Fibroblast of skin of right quadriceps (primary cell): ENCODE measurements around the gene LHX2.
"Not testable (repeated sequence)": the region's sequence is repeated elsewhere in the genome, so short reads cannot be mapped to it uniquely, and the experiment has no call there.

Source experiments
- DNase-seq: peaks from one replicate; pipeline ENCODE4 v3.0.0-alpha.2; 2013

LHX2 gene

DNA sequence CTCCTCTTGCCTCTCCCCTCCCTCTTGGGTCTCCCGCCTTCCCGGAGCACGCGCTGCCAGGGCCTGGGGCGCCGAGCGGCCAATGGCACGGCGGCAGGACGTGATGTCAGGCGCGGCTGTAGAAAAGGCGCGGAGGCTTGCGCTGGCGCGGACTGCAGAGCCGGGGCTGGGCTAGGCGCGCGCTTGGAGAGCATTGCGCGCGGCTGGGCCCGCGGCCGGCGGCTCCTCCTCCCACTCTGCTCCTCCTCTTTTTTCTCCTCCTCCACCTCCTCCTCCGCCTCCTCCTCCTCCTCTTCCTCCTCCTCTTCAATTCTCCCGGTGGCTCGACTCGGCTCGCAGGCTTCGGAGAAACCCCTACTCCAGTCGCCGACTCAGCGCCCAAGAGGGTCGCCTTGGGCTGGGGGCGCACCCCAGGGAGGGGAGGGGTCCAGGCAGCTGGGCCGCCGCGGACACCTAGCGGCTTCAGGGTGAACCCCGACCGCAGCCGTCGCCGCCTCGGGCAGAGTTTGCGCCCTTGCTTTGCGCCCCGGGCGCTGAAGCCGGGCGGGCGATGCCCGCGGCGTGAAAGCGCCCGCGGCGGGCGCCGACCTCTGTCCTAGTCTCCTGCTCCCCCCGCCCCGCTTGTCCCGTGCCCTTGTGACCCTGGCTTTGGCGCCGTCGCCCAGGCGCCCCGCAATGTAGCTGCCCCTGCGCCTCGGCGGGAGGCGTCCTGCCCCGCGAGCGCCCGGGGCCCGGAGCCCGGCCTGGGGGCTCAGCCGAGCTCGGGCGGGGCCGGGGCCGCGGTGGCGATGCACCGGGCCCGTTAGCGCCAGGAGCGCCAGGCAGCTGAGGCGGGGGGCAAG lies at the start of gene LHX2:
Gene LHX2, plus strand, starts transcription at position 309 of the 842 bp plus-strand sequence. CDS start 581 bp downstream, outside the sequence.
- DNase-seq, result peak; percentile 90

GRCh38 chr9:123964761-123965160 lies 46.8 kb upstream of the LHX2 start:
- no peak for DNase-seq

DNA sequence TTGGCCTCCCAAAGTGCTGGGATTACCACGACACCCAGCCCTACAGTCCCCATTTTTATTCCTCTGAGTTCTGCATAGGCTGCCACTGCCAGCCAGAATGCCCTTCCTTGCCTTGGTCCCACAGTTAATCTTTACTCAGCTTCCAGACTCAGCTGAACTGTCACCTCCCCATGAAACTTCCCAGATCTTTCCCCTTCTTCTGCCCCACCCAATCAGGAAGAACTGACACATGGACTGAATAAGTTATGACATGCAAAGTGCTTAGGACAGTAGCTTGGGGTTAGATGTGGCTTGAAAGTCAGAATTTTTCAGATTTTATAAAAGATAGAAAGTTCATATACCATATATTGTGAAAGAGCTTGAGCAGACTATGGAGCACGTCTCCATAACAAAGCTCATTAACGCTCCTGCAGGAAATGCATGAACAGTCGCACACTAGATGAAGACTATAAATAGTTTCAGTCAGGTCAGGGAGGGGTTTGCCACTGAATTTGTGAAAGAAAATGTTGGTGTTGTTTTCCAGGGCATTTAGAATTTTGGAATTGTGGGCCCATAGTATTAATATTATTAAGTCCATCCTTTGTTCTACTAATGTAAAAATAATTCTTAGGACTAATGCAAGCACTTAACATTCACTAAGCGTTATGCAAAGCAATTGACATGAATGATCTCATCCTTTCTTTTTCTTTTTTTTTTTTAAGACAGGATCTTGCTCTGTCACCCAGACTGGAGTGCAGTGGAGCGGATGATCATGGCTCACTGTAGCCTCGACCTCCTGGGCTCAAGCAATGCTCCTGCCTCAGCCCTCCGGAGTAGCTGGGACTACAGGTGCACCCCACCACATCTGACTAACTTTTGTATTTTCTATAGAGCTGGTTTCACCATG lies 45.5 kb upstream of the LHX2 start:
- no peak for DNase-seq

DNA sequence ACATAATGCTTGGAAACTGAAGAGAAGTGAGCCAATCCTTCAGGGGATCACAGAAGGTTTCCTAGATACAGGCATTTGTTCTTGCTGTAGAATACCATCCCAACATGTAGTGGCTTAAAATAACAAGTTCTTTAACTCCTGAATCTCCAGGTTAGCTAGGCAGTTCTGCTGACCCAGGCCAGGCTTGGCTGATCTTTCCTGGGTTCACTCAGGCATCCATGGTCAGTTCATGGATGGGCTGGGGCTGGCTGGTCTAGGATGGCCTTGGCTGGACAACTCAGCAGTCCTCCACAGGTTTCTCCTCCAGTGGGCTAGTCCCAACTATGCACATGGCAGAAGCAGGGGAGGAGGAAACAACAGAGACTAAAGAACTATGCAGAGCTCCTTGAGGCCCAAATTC lies 44.2 kb upstream of the LHX2 start:
- no peak for DNase-seq

DNA sequence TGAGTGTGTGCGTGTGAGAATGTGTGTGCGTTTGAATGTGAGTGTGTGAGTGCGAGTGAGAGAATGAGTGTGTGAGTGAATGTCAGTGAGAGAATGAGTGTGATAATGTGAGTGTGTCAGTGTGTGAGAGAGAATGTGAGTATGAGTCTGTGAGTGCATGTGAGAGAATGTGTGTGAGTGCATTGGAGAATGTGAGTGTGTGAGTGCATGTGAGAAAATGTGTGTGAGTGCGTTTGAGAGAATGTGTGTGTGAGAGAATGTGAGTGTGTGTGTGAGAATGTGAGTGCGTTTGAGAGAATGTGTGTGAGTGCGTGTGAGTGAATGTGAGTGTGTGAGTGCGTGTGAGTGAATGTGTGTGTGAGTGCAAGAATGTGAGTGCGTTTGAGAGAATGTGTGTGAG lies 39.0 kb upstream of the LHX2 start:
- DNase-seq, result no peak

DNA sequence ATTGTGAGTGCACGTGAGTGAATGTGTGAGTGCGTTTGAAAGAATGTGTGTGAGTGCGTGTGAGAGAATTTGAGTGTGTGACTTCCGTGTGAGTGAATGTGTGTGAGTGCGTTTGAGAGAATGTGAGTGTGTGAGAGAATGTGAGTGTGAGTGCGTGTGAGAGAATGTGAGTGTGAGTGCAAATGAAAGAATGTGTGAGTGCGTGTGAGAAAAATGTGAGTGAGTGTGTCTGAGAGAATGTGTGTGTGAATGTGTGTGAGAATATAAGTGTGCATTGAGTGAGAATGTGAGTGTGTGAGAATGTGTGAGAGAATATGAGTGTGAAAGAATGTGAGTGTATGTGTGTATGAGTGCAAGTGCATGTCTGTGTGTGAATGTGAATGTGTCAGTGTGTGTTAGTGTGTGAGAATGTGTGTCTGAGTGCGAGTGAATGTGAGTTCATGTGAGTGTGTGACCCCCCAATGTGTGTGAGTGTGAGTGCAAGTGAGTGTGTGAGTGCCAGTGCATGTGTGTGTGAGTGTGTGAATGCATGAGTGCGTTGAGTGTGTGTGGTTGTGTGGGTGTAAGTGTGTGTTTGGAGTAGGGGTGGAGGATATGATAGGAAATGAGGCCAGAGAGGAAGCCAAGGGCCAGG lies 37.9 kb upstream of the LHX2 start:
- no peak for DNase-seq

DNA sequence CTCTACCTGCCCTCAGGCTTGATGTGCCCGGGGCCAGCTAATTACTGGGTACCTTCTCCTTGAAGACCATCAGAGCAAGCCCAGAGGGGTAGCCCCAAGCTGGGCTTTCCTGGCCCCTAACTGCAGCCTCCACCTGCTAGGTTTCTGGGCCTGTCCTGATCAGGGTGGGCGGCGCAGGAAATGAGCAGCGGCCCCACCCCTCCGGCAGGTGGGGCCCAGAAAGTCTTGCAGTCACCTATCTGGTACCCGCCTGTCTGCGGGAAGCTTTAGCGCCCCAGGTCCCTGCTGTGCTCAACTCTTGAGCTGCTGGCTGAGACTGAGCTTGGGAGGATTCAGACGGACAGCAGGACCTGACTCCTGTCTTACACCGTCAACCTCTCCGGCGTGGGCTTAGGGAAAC lies 37.1 kb upstream of the LHX2 start:
- no peak for DNase-seq

GRCh38 chr9:123975871-123976270 lies 35.7 kb upstream of the LHX2 start:
- DNase-seq, result no peak

- DNase-seq, result not testable (repeated sequence)
Observed at GRCh38 chr9:123976579-123976978, 35.0 kb upstream of the LHX2 start.

DNA sequence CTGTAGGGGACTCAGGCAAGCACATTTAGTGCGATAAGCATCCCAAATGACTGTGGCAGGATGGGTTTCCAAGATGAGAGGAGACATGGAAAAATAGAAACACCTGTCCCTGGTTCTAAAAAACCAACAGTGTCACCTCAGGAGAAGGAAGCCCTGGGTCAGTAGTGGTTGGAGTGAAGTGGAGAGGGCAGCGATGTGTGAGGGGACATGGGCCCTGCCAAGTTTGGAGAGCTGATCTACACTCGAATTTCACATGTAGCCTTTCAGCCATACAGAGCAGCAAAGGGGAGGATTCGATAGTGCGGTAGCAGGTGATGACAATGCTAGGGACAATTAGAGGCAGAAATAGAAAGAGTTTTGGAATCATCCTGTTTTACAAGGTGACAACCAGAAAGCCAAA lies 32.6 kb upstream of the LHX2 start:
- no peak for DNase-seq

- no peak for DNase-seq
Observed at GRCh38 chr9:123982535-123982934, 29.0 kb upstream of the LHX2 start.

DNA sequence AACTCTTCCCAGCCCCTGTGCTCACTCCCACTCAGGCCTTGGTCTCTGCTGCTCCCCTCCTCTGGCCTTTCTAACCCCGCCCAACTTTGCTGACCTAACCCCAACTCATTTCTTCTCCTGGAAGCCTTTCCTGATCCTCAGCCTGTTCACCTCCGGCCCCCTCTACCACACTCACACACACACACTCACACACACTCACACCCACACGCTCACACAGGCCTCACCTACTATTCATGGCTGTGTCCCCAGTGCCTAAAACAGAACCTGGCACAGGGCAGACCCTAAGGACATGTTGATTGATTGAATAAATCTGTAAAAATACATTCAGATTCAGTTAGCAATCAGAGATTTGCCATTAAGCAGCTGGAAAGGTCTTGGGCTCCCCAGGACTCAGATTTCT lies 28.5 kb upstream of the LHX2 start:
- DNase-seq, result no peak

DNA sequence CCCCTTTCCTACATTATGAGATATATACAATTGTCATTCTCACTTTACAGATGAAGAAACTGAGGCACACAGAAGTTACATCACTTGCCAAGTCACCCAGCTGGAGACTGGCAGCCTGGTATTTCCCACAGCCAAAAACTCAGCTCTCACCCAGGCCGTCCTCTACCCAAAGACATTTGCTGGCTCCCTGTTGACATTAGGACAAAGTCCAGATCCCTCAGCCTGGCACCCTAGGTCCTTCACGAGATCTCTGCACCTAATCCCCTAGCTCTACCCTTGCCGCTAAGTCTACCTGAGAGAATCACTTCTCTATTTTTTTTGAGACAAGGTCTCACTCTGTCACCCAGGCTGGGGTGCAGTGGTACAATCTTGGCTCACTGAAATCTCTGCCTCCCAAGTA lies 26.8 kb upstream of the LHX2 start:
- no peak for DNase-seq

GRCh38 chr9:123985869-123986268 lies 25.7 kb upstream of the LHX2 start:
- DNase-seq, result no peak

GRCh38 chr9:123990427-123990826 lies 21.1 kb upstream of the LHX2 start:
- no peak for DNase-seq

GRCh38 chr9:123992679-123993078 lies 18.9 kb upstream of the LHX2 start:
- DNase-seq, result not testable (repeated sequence)

DNA sequence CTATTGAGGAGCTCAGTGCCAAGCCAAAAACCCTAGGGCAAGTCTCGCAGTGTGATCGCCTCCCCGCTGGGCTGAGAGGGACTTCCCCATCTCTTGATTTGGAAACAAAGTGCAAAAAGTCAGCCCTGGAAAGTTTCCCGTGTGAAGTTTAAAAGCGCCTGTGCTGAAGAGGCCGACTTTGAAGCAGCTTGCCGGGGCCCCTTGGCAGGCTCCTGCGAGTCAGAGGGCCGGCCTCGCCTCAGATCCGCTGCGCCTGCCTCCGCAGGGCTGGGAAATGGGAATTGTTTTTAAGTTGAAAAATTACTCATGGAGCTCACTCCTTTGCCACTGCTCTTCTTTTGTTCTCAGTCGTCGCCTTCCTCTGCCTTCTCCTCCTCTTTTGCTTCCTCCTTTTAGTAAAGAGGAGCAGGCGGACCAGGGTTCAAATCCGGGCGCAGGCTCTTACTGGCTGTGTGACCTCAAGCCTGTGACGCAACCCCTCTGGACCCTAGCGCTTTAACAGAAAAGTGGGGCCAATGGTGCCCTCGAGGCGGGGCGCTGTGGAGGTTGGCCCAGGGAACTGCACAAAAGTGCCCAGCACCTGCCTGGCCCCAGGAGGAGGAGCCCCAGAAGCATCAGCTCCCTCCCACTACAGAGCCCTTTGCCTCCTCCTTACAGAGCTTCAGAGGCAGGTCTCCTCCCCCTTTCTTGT lies 14.7 kb upstream of the LHX2 start:
- no peak for DNase-seq

DNA sequence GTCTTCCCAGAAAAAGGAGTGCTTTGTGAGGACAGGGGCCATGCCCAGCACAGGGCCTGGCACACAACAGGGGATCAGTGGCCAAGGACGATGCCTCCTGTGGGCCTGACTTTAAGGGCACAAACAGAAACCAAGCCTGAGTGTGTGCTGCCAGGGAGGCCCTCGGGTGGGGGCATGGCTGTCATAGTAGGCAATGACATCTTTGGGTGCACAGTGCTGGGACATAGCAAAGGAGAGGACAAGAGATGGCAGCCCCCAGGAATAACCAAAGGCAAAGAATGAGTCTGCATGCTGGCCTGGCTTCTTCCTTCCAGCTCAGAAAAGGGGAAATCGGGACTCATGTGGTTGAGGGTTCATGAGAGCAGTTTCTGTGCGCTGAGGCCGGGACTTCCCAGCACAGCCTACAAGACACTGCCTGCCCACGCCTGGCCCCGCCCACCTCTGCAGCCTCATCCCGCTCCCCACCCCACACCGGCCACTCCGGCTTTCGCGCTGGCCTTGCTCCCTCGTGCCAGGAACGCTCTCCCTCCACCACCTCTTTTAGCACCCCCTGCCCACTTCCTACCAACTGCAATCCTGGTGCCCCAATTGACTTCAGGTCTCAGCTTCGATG lies 13.8 kb upstream of the LHX2 start:
- DNase-seq, result no peak

- DNase-seq, result no peak
Observed at GRCh38 chr9:123998278-123998925, 13.2 kb upstream of the LHX2 start.

- DNase-seq, result no peak
Observed at GRCh38 chr9:123998970-123999621, 12.5 kb upstream of the LHX2 start.

DNA sequence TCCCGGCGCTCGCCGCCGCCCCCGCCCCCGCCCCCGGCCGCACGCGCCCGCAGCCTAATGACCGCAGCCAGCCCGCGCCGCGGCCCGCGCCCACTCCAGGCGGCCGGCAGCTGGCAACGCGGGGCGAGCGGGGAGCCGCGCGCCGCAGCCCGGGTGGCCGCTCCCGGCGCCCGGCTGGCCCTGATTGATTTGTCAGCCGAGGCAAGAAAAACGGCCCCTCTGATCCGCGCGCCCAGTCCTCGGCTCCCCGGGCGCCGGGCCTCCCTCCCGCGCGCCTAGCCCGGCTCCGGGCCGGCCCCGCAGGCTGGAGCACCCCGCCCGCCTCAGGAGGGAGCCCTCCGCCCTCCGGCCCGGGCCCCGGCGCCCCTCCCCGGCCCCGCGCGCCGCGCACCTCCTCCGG lies 11.9 kb upstream of the LHX2 start:
- DNase-seq, result no peak
